K562 (cell line): Measurements from ENCODE around the gene PLCD4. TPM values are rescaled to one million over a fixed set of nuclear protein-coding genes. Genes with fewer than 3 reads are reported as not detected.

Experiments used
- ATAC-seq: fragments of 200-7000 bp; cut with Tn5 transposase; 3 replicates; pipeline ENCODE4 v1.9.1; 2020; ENCODE audit warnings: moderate library complexity
- BruUV-seq: library from RNA; stranded (reverse); fragments of 400-500 nt; replicated peaks from 2 replicates; lab custom pipeline; 2021; lab: Mats Ljungman, UMichigan
- CTCF ChIA-PET: fragments of 300-600 bp; formaldehyde crosslinking; extraction: SDS; loops from one replicate; lab custom pipeline; 2021; ENCODE audit warnings: low intra/inter-chr PET ratio; lab: Yijun Ruan, JAX
- POLR2A ChIA-PET: fragments of 300-600, 350-650 bp; sonication (Branson Sonifier 250); formaldehyde crosslinking; extraction: SDS; loops from one replicate; lab custom pipeline; 2021; ENCODE audit warnings: antibody characterized with exemption, inconsistent platforms; lab: Yijun Ruan, JAX
- DNase-seq, 4 experiments: peaks; one replicate each; pipeline versions ENCODE4 v3.0.0 to v3.0.0-alpha.2; 2011 to 2018; ENCODE audit warnings: low spot score in 3 of 4, mixed read lengths in 3 of 4; ENCODE audit errors: extremely low read depth in 1 of 4
- FAIRE-seq: peaks from 2 replicates; lab custom pipeline; 2011; peaks lifted over from hg19 to GRCh38; lab: Jason Lieb, UNC
- H2AFZ ChIP-seq: 2 replicates; pipeline ENCODE4 v1.6.0; 2011; ENCODE audit warnings: low read depth, low read length, control low read depth, inconsistent platforms
- H3K27ac ChIP-seq: fragments of 200-600 bp; 3 replicates; pipeline ENCODE4 v1.8.0; 2011; ENCODE audit warnings: low read depth, mild to moderate bottlenecking, control low read depth, inconsistent platforms, low read length, moderate library complexity, mixed read lengths; ENCODE audit errors: extremely low read depth
- H3K27me3 ChIP-seq, 2 experiments: fragments of 300-600 bp in 1 of 2; 2 replicates in 1 of 2; 3 replicates in 1 of 2; pipeline versions ENCODE4 v1.6.0 to v1.8.0; 2011; ENCODE audit warnings: inconsistent platforms in 2 of 2, low read length in 2 of 2, mild to moderate bottlenecking in 1 of 2, mixed read lengths in 1 of 2, moderate library complexity in 1 of 2; ENCODE audit not compliant: control insufficient read depth in 2 of 2, insufficient read depth in 2 of 2
- H3K36me3 ChIP-seq: fragments of 300-600 bp; 3 replicates; pipeline ENCODE4 v1.8.0; 2011; ENCODE audit warnings: mild to moderate bottlenecking, low read length, inconsistent platforms; ENCODE audit not compliant: control insufficient read depth, insufficient read depth
- H3K4me1 ChIP-seq, 2 experiments: fragments of 200-600 bp in 1 of 2; replicated peaks in 1 of 2; 2 replicates in 1 of 2; 3 replicates in 1 of 2; pipeline versions ENCODE4 v1.5.1 to v1.8.0; 2011; ENCODE audit warnings: inconsistent platforms in 2 of 2, low read length in 2 of 2, mild to moderate bottlenecking in 1 of 2, mixed read lengths in 1 of 2, moderate library complexity in 1 of 2; ENCODE audit not compliant: control insufficient read depth in 2 of 2, insufficient read depth in 2 of 2
- H3K4me2 ChIP-seq: 2 replicates; pipeline ENCODE4 v1.6.1; 2011; ENCODE audit warnings: low read length, control low read depth, inconsistent platforms, mixed read lengths; ENCODE audit not compliant: insufficient read depth
- H3K4me3 ChIP-seq: fragments of 200-600 bp; sonication (generic), shearing (Covaris generic); 2 replicates; pipeline ENCODE4 v1.5.1; 2016; ENCODE audit warnings: control low read depth, inconsistent platforms
- H3K79me2 ChIP-seq: fragments of 200-600 bp; 3 replicates; pipeline ENCODE4 v1.8.0; 2011; ENCODE audit warnings: low read length, inconsistent platforms; ENCODE audit not compliant: control insufficient read depth, insufficient read depth
- H3K9ac ChIP-seq, 2 experiments: 2 replicates each; pipeline versions ENCODE4 v1.6.0 to v1.6.1; 2011; ENCODE audit warnings: low read depth in 2 of 2, low read length in 2 of 2, control low read depth in 1 of 2, inconsistent platforms in 1 of 2, mild to moderate bottlenecking in 1 of 2, mixed read lengths in 1 of 2; ENCODE audit not compliant: insufficient read depth in 1 of 2
- H3K9me1 ChIP-seq: one replicate; pipeline ENCODE4 v1.6.0; 2011; ENCODE audit warnings: inconsistent platforms, mild to moderate bottlenecking, low read length, moderate library complexity; ENCODE audit not compliant: control insufficient read depth, insufficient read depth
- H3K9me3 ChIP-seq: replicated peaks from 2 replicates; pipeline ENCODE4 v1.5.1; 2011; ENCODE audit warnings: low read depth, low read length, inconsistent platforms; ENCODE audit not compliant: control insufficient read depth, insufficient read depth
- H4K20me1 ChIP-seq: replicated peaks from 2 replicates; pipeline ENCODE4 v1.6.1; 2011; ENCODE audit warnings: low read length, inconsistent platforms, mixed read lengths; ENCODE audit not compliant: control insufficient read depth, insufficient read depth
- HBP1 ChIP-seq: fragments of 450-650 bp; formaldehyde crosslinking; IDR thresholded peaks from 2 replicates; pipeline ENCODE4 v1.4.0; 2022; ENCODE audit warnings: missing genetic modification characterization
- L3MBTL2 ChIP-seq: fragments of 450-650 bp; IDR thresholded peaks from 2 replicates; pipeline ENCODE4 v1.6.1; 2016; ENCODE audit warnings: mild to moderate bottlenecking, moderate library complexity
- NFIX ChIP-seq: fragments of 250-450 bp; sonication (Bioruptor Pico); IDR thresholded peaks from 2 replicates; pipeline ENCODE4 v1.4.0; 2020; ENCODE audit warnings: low read depth, mild to moderate bottlenecking, moderate library complexity
- PML ChIP-seq: IDR thresholded peaks from 2 replicates; pipeline ENCODE4 v1.6.1; 2012; ENCODE audit warnings: low read length, inconsistent platforms
- RBM22 ChIP-seq: fragments of 200-400 bp; formaldehyde crosslinking; IDR thresholded peaks from 2 replicates; pipeline ENCODE4 v1.6.1; 2018; ENCODE audit warnings: low read length, low read depth; ENCODE audit not compliant: poor library complexity, severe bottlenecking
- ZNF24 ChIP-seq: fragments of 450-650 bp; IDR thresholded peaks from 2 replicates; pipeline ENCODE4 v1.6.1; 2016
- ZNF609 ChIP-seq: sonication (generic); formaldehyde crosslinking; IDR thresholded peaks from 2 replicates; pipeline ENCODE4 v1.8.1; 2023; ENCODE audit warnings: missing genetic modification reagents, mild to moderate bottlenecking, borderline replicate concordance
- WGBS: fragments of 100-300 bp; shearing (Covaris generic); methylation state at CpG from one replicate; pipeline ENCODE4 v1.1.6; 2016; ENCODE audit warnings: low coverage, mixed read lengths; ENCODE audit not compliant: insufficient coverage; ENCODE audit errors: missing lambda C conversion rate; 5-methylcytosine and 5-hydroxymethylcytosine counted together
- in situ Hi-C: fragments of 300-500 bp; cut with MboI; formaldehyde crosslinking; loops from 4 replicates; pipeline ENCODE4 v1.15.0; 2018; ENCODE audit warnings: inconsistent platforms, mixed read lengths
- intact Hi-C: fragments of 100-400 bp; cut with micrococcal nuclease; formaldehyde crosslinking; loops from 2 replicates; pipeline ENCODE4 v1.14.2; 2022
- polyA plus RNA-seq, 8 experiments: library from polyadenylated mRNA; depleted of rRNA in 4 of 8; stranded (reverse) in 5 of 8; unstranded in 3 of 8; fragments of >200 nt; fragmentation: Nextera tagmentation in 2 of 8; fragmentation: Illumina TruSeq in 1 of 8; extraction: Ambion mirVana in 2 of 8; extraction: Trizol in 1 of 8; gene quantifications; 2 replicates each; pipeline versions ENCODE4 v1.2.1 to v1.2.3, GENCODE V29; 2011 to 2014; ENCODE audit warnings: inconsistent platforms in 1 of 8, missing spikeins in 1 of 8
- total RNA-seq, 7 experiments: library from RNA; depleted of rRNA in 6 of 7; stranded (reverse); fragments of >200 nt in 6 of 7; fragmentation: Illumina TruSeq in 2 of 7; extraction: Trizol in 2 of 7; gene quantifications; 2 replicates each; pipeline versions ENCODE4 v1.2.1 to v1.2.3, GENCODE V29; 2011 to 2021; ENCODE audit warnings: low replicate concordance in 1 of 7
- TF ChIP-seq, protein P1 (sequence below), 2 experiments: IDR thresholded peaks; 2 replicates each; pipeline ENCODE4 v1.6.1; 2012; ENCODE audit warnings: improper control_type of control experiment in 2 of 2, low read depth in 2 of 2, low read length in 2 of 2, borderline replicate concordance in 1 of 2
- TF ChIP-seq, protein P2 (sequence below): fragments of 250-450 bp; sonication (Bioruptor Pico); IDR thresholded peaks from 2 replicates; pipeline ENCODE4 v1.5.1; 2021; ENCODE audit warnings: mild to moderate bottlenecking

PLCD4 gene
- total and polyA plus RNA-seq, 9 of the 15 experiments (the other 6 are each of a cell fraction or from before 2014, with no cell fraction given): 0.13 to 0.38 TPM; not detected in 7

- CTCF ChIA-PET: interaction anchor here (0.6 kb wide), 1 partner anchor 307 kb away, joined by 3 read pairs; no protein-coding TSS in a partner anchor
- Histone ChIP-seq H3K79me2 (peaks cover 97% of the 10 kb centered on the region), H3K36me3 (peaks cover 41% of the 10 kb centered on the region; the same call in 2 of the 3 replicates), H3K4me3 (peak within 1 kb of the TSS; percentile 77), H2AFZ (peak within 1 kb of the TSS; percentile 99), H4K20me1 (0 out of 2 replicates have a peak, but pooled peaks cover 3% of the 10 kb centered on the region), H3K27ac (peak within 1 kb of the TSS; percentile 94), H3K9me3 (no peaks in the 10 kb centered on the region), H3K27me3 (no peaks in the 10 kb centered on the region), H3K9ac (peak within 1 kb of the TSS; percentile 88 to 99), H3K4me1 (peaks cover 8 to 9% of the 10 kb centered on the region in 2 experiments; a peak in 4 of 5 replicates), H3K4me2 (peak within 1 kb of the TSS; percentile 97), H3K9me1 (no peaks in the 10 kb centered on the region)
- intact Hi-C loops (loop anchor here (5.0 kb wide), 2 partner anchors 171 to 276 kb away; partner anchors contain the start of genes CTDSP1 and TMBIM1), in situ Hi-C loops (no loop called here)
- DNase-seq: peak; percentile 88 to 96 (median 92)
- under 1% methylated on average over 50 of the region's 77 CpGs for WGBS
- ATAC-seq: peak; percentile 91
- peak; percentile 91 for FAIRE-seq
- BruUV-seq: no TSS peak
- POLR2A ChIA-PET: no interaction called here
- TF ChIP-seq HBP1 (CRISPR knock-in tag) (no peak), PML (0 out of 2 replicates have a peak, but pooled peaks have one; percentile 24), RBM22 (no peak), NFIX (CRISPR knock-in tag) (no peak), ZNF24 (no peak), L3MBTL2 (peak; percentile 100), ZNF609 (CRISPR knock-in tag) (peak; percentile 17; the same call in 1 of the 2 replicates)
- TF ChIP-seq, protein P1, sequence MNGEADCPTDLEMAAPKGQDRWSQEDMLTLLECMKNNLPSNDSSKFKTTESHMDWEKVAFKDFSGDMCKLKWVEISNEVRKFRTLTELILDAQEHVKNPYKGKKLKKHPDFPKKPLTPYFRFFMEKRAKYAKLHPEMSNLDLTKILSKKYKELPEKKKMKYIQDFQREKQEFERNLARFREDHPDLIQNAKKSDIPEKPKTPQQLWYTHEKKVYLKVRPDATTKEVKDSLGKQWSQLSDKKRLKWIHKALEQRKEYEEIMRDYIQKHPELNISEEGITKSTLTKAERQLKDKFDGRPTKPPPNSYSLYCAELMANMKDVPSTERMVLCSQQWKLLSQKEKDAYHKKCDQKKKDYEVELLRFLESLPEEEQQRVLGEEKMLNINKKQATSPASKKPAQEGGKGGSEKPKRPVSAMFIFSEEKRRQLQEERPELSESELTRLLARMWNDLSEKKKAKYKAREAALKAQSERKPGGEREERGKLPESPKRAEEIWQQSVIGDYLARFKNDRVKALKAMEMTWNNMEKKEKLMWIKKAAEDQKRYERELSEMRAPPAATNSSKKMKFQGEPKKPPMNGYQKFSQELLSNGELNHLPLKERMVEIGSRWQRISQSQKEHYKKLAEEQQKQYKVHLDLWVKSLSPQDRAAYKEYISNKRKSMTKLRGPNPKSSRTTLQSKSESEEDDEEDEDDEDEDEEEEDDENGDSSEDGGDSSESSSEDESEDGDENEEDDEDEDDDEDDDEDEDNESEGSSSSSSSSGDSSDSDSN (IDR thresholded peaks at IDR 0.05; ENCODE audit: borderline replicate concordance in 1 of 2, low read depth in 2 of 2, low read length in 2 of 2): no peak
- TF ChIP-seq, protein P2, sequence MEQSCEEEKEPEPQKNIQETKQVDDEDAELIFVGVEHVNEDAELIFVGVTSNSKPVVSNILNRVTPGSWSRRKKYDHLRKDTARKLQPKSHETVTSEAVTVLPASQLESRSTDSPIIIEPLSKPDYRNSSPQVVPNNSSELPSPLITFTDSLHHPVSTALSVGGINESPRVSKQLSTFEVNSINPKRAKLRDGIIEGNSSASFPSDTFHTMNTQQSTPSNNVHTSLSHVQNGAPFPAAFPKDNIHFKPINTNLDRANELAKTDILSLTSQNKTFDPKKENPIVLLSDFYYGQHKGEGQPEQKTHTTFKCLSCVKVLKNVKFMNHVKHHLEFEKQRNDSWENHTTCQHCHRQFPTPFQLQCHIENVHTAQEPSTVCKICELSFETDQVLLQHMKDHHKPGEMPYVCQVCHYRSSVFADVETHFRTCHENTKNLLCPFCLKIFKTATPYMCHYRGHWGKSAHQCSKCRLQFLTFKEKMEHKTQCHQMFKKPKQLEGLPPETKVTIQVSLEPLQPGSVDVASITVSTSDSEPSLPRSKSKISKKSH (CRISPR knock-in tag): no peak
Observed at GRCh38 chr2:218568190-218569037, 39.3 kb upstream of the PLCD4 start, which contains the start of the genes CNOT9 and USP37. Gene CNOT9 (plus strand): TSS chr2:218568839. CDS start chr2:218568955, 116 bp downstream. Gene USP37 (minus strand): TSS chr2:218568351. CDS start chr2:218558653, 9,698 bp downstream.
